ENCODE measurements around the gene L3MBTL4. TPM values are rescaled to one million over a fixed set of nuclear protein-coding genes. Genes with fewer than 3 reads are reported as not detected.
"Not testable (repeated sequence)": the region's sequence is repeated elsewhere in the genome, so short reads cannot be mapped to it uniquely, and the experiment has no call there.

Gene L3MBTL4
- total RNA-seq, 4 donors from 2014 or later, result 0.40 to 3.8 (median 0.76) TPM

- Histone ChIP-seq H3K4me3 (no peak overlapping the region), H3K27me3 (no peaks in the 10 kb centered on the region), H3K36me3 (no peaks in the 10 kb centered on the region), H3K9me3 (no peaks in the 10 kb centered on the region), H3K27ac (no peak overlapping the region), H3K4me1 (no peaks in the 10 kb centered on the region)
- intact Hi-C loops (cut with DNase I; ENCODE audit: low total_unique reads) (no loop called here), in situ Hi-C loops (cut with MboI; ENCODE audit: low sequenced_read_pairs in 4 of 4) (no loop called here)
- no peak for DNase-seq
- TF ChIP-seq, protein P1, sequence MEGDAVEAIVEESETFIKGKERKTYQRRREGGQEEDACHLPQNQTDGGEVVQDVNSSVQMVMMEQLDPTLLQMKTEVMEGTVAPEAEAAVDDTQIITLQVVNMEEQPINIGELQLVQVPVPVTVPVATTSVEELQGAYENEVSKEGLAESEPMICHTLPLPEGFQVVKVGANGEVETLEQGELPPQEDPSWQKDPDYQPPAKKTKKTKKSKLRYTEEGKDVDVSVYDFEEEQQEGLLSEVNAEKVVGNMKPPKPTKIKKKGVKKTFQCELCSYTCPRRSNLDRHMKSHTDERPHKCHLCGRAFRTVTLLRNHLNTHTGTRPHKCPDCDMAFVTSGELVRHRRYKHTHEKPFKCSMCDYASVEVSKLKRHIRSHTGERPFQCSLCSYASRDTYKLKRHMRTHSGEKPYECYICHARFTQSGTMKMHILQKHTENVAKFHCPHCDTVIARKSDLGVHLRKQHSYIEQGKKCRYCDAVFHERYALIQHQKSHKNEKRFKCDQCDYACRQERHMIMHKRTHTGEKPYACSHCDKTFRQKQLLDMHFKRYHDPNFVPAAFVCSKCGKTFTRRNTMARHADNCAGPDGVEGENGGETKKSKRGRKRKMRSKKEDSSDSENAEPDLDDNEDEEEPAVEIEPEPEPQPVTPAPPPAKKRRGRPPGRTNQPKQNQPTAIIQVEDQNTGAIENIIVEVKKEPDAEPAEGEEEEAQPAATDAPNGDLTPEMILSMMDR (IDR thresholded peaks at IDR 0.05 in 4 of 5, conservative IDR thresholded peaks at IDR 0.05 in 1 of 5), result no peak
- no peak for TF ChIP-seq POLR2A (IDR thresholded peaks at IDR 0.05)
- no peak for ATAC-seq
Measured at GRCh38 chr18:6086731-6087130, 328.0 kb downstream of the L3MBTL4 start.

DNA sequence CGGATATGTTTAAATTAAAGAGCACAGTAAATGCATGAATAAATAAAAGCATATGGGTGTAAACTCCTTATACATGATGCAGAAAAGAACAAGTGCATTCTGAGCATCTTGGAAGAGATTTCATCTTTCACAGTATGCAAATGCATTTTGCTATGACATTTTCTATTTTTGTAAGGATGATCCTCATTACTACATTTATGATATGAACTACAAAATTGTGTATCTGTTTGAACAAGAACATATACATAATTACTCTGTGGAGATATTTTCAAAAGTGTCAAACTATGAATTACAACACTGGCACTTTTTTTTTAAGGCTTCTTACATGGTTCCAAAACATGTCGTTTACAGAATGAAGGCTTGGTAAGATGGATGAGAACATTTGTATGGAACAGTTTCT lies 335.3 kb downstream of the L3MBTL4 start:
- intact Hi-C loops (cut with DNase I; ENCODE audit: low total_unique reads) (no loop called here), in situ Hi-C loops (cut with MboI; ENCODE audit: low sequenced_read_pairs in 4 of 4) (no loop called here)
- DNase-seq, result no peak
- TF ChIP-seq POLR2A (IDR thresholded peaks at IDR 0.05), result no peak
- TF ChIP-seq, protein P1 (IDR thresholded peaks at IDR 0.05 in 4 of 5, conservative IDR thresholded peaks at IDR 0.05 in 1 of 5), result no peak
- Histone ChIP-seq H3K27me3 (no peaks in the 10 kb centered on the region), H3K9me3 (no peaks in the 10 kb centered on the region), H3K36me3 (no peaks in the 10 kb centered on the region), H3K4me3 (no peak overlapping the region), H3K4me1 (no peaks in the 10 kb centered on the region), H3K27ac (no peak overlapping the region)
- no peak for ATAC-seq

GRCh38 chr18:6078877-6079276 lies 335.8 kb downstream of the L3MBTL4 start:
- Histone ChIP-seq H3K27me3 (no peaks in the 10 kb centered on the region), H3K4me1 (no peaks in the 10 kb centered on the region), H3K36me3 (no peaks in the 10 kb centered on the region), H3K9me3 (no peaks in the 10 kb centered on the region), H3K4me3 (no peak overlapping the region), H3K27ac (no peak overlapping the region)
- intact Hi-C loops (cut with DNase I; ENCODE audit: low total_unique reads) (no loop called here), in situ Hi-C loops (cut with MboI; ENCODE audit: low sequenced_read_pairs in 4 of 4) (no loop called here)
- ATAC-seq (no peak), DNase-seq (no peak)
- TF ChIP-seq POLR2A (IDR thresholded peaks at IDR 0.05), result no peak
- TF ChIP-seq, protein P1 (IDR thresholded peaks at IDR 0.05 in 4 of 5, conservative IDR thresholded peaks at IDR 0.05 in 1 of 5), result no peak

DNA sequence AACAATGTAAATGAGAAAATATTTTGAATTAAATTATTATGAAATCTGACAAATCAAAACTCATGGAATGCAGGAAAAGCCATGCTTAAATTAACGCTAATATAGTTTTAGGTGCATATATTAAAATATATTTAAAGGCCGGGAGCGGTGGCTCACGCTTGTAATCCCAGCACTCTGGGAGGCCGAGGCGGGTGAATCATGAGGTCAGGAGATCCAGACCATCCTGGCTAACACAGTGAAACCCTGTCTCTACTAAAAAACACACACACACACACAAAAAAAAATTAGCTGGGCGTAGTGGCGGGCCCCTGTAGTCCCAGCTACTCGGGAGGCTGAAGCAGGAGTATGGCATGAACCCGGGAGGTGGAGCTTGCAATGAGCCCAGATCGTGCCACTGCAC lies 342.3 kb downstream of the L3MBTL4 start:
- H3K4me1 ChIP-seq; H3K9me3 ChIP-seq; DNase-seq; H3K27me3 ChIP-seq; intact Hi-C loops (cut with DNase I; ENCODE audit: low total_unique reads); in situ Hi-C loops (cut with MboI; ENCODE audit: low sequenced_read_pairs in 4 of 4); ATAC-seq; H3K27ac ChIP-seq; H3K36me3 ChIP-seq; H3K4me3 ChIP-seq: not testable (repeated sequence)

GRCh38 chr18:6069539-6069938 lies 345.2 kb downstream of the L3MBTL4 start:
- no peaks in the 10 kb centered on the region for H3K9me3 ChIP-seq
- H3K4me1 ChIP-seq, result no peaks in the 10 kb centered on the region
- intact Hi-C loops (cut with DNase I; ENCODE audit: low total_unique reads) (no loop called here), in situ Hi-C loops (cut with MboI; ENCODE audit: low sequenced_read_pairs in 4 of 4) (no loop called here)
- no peak overlapping the region for H3K4me3 ChIP-seq
- DNase-seq (no peak), ATAC-seq (no peak)
- no peak overlapping the region for H3K27ac ChIP-seq
- TF ChIP-seq POLR2A (IDR thresholded peaks at IDR 0.05), result no peak
- TF ChIP-seq, protein P1 (IDR thresholded peaks at IDR 0.05 in 4 of 5, conservative IDR thresholded peaks at IDR 0.05 in 1 of 5), result no peak
- no peaks in the 10 kb centered on the region for H3K36me3 ChIP-seq
- no peaks in the 10 kb centered on the region for H3K27me3 ChIP-seq

Measured in gastrocnemius medialis (tissue), 4 donors.